GM12892 (cell line): ENCODE results near the gene ADPRHL1.
"Not testable (repeated sequence)": the region's sequence is repeated elsewhere in the genome, so short reads cannot be mapped to it uniquely, and the experiment has no call there.

ENCODE experiments used
- POLR2A ChIP-seq: IDR thresholded peaks from 2 replicates; pipeline ENCODE4 v1.6.1; 2011; ENCODE audit warnings: low read depth, low read length, control low read depth
- TAF1 ChIP-seq: IDR thresholded peaks from 2 replicates; pipeline ENCODE4 v1.6.1; 2011; ENCODE audit warnings: low read depth, mild to moderate bottlenecking, control low read depth, low read length, borderline replicate concordance

GRCh38 chr13:113435907-113436306 is 17.4 kb downstream of the ADPRHL1 start:
- TF ChIP-seq POLR2A, TAF1: not testable (repeated sequence)
